ENCODE results near the gene DDT.
"Not testable (repeated sequence)": the region's sequence is repeated elsewhere in the genome, so short reads cannot be mapped to it uniquely, and the experiment has no call there.

DDT gene

DNA sequence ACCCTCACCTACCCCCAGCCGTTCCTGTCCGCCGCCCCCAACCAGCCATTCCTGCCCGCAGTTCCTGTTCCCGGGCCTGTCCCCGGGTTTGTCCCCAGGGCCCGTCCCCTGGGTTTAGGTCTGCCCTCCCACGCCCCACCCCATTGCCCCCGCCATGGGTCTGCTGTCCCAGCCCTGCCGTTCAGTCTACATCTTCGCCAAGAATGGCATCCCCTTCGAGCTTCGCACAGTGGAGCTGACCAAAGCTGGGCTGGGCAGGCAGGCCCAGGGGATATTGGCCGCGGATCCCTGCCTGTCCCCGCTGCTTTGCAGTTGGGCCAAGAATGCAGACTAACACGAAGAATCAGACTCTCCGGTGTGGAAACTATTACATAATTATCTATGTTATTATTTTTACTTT is 24.5 kb downstream of the DDT start:
- not testable (repeated sequence) for DNase-seq

- not testable (repeated sequence) for DNase-seq
Measured at GRCh38 chr22:23947391-23947790, 26.9 kb downstream of the DDT start.

DNA sequence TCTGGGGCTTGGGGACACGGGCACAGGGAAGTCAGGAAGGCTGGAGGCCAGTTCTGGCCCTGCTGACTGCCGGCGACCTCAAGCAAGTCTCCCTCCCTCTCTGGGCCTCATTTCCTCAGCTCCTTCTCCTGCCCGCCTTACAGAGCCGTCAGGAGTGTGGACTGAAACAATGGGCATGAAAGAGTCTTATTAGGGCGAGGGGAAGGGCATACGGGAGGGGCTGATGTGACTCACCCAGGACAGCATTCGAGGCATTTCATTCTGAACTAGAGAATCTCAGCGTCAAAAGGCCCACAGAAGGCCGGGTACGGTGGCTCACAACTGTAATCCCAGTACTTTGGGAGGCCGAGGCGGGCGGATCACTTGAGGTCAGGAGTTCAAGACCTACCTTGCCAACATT is 34.1 kb downstream of the DDT start:
- DNase-seq: not testable (repeated sequence)

DNA sequence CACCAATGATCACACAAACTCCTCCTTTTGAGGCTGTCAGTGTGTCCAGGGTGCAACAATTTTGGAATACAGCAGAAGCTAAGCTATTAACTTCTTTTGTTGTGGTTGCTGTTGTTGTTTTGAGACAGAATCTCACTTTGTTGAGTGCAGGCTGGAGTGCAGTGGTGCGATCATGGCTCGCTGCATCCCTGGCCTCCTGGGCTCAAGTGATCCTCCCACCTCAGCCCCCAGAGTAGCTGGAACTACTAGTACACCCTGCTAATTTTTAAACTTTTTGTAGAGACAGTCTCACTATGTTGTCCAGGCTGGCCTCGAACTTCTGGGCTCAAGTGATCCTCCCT is 35.3 kb downstream of the DDT start:
- DNase-seq: no peak

DNA sequence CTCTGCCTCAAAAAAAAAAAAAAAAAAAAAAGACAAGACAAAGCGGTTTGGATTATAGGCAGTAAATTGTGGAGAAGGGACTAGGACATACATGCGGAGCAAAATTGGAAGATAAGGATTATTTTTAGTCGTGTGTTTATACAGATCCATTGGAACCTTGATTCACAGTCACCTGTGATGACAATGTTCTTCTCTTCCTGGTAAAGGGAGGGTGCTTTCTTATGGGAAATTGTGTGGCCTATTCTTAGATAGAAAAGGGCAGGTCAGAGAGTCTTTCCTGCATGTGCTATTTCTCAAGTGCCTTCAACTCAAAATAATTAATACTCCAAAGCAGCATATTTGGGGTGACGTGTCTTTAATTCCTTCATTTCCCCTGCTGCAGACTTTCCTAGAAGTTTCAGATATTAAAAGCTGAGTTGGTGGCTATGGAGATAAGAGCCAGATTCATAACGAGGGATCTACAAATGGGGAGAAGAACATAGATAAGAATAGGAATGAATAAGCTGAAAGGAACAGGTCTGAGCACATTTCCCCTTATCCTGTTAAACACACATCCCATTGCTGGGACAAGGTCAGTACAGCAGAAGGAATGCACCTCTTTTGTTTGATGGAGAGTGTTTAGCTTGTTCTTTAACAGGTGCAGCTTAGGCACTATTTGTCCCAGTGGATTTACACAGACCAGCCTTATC is 35.8 kb downstream of the DDT start:
- no peak for DNase-seq

DNA sequence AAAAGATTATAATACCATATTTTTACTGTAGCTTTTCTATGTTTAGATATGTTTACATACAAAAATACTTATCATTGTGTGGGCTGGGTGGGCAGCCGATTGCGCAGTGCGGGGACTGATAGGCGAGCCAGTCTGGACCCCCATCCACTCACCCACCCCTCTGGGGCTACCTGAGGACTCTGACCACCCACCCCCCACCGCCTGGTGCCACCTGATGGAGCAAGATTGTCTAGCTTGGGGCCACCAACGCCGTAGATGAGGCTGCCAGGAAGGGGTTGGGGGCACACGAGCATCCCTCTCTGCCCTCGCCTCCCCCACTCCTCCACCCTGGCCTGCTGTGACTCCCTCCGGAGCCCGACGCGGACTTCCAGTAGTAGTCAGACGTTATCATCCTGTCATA is 47.7 kb downstream of the DDT start:
- no peak for DNase-seq

DNA sequence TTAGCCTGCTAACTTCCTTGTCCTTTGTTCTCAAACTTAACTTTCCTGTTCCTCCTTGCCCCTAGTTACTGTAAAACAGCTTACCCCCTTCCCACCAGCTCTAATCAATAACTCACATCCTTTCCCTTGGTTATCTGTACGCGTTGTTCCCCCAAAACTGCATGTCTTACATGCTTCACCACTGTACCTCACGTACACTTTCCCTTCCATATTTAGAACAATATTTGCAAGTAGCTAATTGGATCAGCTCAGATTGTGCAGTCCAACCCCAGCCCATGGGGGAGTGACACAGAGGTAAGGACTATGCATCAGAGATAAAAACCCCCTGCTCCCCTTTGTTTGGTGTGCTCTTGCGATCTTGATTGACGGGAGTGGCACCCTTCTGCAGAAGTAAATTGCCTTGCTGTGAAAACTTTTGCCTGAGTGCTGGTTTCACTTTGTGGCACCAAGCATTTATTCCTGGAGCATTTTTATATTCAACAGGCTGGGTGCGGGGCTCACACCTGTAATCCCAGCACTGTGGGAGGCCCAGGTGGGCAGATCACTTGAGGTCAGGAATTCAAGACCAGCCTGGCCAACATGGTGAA is 49.1 kb downstream of the DDT start:
- DNase-seq: no peak

DNA sequence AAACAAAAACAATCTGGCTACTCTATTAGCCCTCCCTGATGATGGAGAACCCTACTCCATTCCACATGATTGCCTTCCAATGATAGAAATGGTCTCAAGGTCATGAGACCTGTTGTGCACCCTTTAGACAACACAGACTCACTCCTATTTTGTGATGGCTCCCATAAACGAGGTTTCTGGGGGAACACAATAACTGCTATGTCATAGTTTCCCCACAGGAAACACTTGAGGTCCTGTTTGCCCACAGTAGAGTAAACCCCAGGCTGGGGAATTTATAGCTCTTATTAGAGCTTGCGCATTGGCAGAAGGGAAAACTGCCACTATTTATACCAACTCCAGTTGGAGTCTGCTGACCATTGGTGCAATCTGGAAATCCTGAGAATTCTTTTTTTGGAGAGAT is 51.3 kb downstream of the DDT start:
- DNase-seq: no peak

DNA sequence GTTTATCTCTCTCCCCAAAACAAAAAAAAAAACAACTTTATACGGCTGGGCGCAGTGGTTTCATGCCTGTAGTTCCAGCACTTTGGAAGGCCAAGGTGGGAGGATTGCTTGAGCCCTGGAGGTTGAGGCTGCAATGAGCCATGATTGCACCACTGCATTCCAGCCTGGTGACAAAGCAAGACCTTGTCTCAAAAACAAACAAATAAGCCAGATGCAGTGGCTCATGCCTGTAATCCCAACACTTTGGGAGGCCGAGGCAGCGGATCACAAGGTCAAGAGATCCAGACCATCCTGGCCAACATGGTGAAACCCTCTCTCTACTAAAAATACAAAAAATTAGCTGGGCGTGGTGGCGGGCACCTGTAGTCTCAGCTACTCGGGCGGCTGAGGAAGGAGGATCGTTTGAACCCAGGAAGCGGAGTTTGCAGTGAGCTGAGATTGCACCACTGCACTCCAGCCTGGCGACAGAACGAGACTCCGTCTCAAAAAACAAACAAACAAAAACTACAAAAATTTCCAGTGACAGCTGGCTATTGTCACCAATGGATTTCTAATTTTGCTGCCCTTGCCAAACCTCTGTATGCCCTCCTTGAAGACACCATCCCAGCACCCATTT is 52.5 kb downstream of the DDT start:
- not testable (repeated sequence) for DNase-seq

All from NCI-H1694 treated with DMSO at 0.1 percent for 48 hours (cell line).